Testis (tissue), 3 donors: ENCODE measurements around the gene PORCN. TPM values are rescaled to one million over a fixed set of nuclear protein-coding genes. Genes with fewer than 3 reads are reported as not detected.
"Not testable (repeated sequence)": the region's sequence is repeated elsewhere in the genome, so short reads cannot be mapped to it uniquely, and the experiment has no call there.

Source experiments
- DNase-seq: peaks from one replicate; pipeline ENCODE4 v3.0.0-alpha.2; 2019
- H3K27ac ChIP-seq, 2 donors: fragments of 200-600 bp; sonication (generic); one replicate each; pipeline ENCODE4 v1.5.1; 2019
- H3K27me3 ChIP-seq: fragments of 200-600 bp; sonication (generic); one replicate; pipeline ENCODE4 v1.5.1; 2019
- H3K36me3 ChIP-seq: fragments of 200-600 bp; sonication (generic); one replicate; pipeline ENCODE4 v1.5.1; 2017; ENCODE audit warnings: low read depth; ENCODE audit errors: missing control alignments
- H3K4me1 ChIP-seq: fragments of 200-600 bp; sonication (generic); one replicate; pipeline ENCODE4 v1.5.1; 2019
- H3K4me3 ChIP-seq, 2 donors: fragments of 200-600 bp; sonication (generic); one replicate each; pipeline ENCODE4 v1.5.1; 2017 to 2019
- H3K9me3 ChIP-seq: fragments of 200-600 bp; sonication (generic); one replicate; pipeline ENCODE4 v1.5.1; 2017
- POLR2A ChIP-seq: fragments of 450-650 bp; IDR thresholded peaks from one replicate; pipeline ENCODE4 v1.6.1; 2017; ENCODE audit warnings: antibody characterized with exemption, mild to moderate bottlenecking, moderate library complexity
- WGBS, 2 donors: methylation state at CpG; one replicate each; pipeline ENCODE4 v1.1.5; 2018; 5-methylcytosine and 5-hydroxymethylcytosine counted together
- intact Hi-C: fragments of 100-400 bp; cut with DNase I; formaldehyde crosslinking; loops from one replicate; pipeline ENCODE4 v1.15.1; 2023; ENCODE audit warnings: low total_unique reads
- polyA plus RNA-seq: library from polyadenylated mRNA; stranded (reverse); fragments of 350-450 nt; fragmentation: Illumina TruSeq; extraction: RNeasy Lipid Tissue Mini Kit (QIAGEN cat#74804); gene quantifications from one replicate; pipeline ENCODE4 v1.2.3, GENCODE V29; 2014; ENCODE audit warnings: low read depth, low replicate concordance; ENCODE audit not compliant: insufficient read depth
- total RNA-seq, 2 donors: library from RNA; depleted of rRNA; stranded (reverse); fragments of >200 nt; gene quantifications; one replicate each; pipeline ENCODE4 v1.2.3, GENCODE V29; 2016
- TF ChIP-seq, protein P1 (sequence below), 3 experiments: fragments of 450-650 bp in 2 of 3; fragments of 200-600 bp in 1 of 3; sonication (generic) in 1 of 3; IDR thresholded peaks; one replicate each; pipeline ENCODE4 v1.5.1; 2016 to 2019; ENCODE audit warnings: antibody characterized with exemption in 3 of 3, mild to moderate bottlenecking in 2 of 3, moderate library complexity in 1 of 3

The PORCN gene
- total and polyA plus RNA-seq, 3 donors from 2014 or later, result 25.0 to 110 (median 58.7) TPM

DNA sequence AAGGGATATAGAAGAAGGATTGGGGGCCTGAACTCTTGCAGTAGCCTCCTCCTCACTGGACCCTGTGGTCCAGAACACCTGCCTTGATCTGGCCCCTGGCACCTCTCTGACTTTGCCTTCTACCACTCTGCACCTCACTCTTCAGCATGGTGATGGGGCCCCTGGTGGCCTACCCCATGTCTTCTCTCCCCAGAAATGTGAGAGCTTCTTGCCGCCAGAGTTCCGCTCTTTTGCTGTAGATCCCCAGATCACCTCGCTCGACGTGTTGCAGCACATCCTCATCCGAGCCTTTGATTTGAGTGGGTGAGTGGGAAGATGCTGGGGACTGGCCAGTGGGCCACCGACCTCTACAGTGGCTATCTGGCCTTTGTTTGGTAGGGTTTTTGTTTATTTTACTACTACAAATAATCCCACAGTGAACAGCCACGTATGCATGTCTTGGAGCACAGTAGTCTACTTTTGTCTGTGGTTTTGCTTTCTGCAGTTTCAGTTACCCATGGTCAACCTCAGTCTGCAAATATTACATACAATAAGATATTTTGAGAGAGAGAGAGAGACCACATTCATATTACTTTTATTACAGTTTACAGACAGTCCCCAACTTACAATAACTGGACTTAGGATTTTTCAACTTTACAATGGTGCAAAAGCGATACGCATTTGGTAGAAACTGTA lies 32.5 kb downstream of the PORCN start:
- Histone ChIP-seq H3K9me3 (no peaks in the 10 kb centered on the region), H3K27ac (no peak overlapping the region), H3K36me3 (no peaks in the 10 kb centered on the region), H3K4me3 (no peak overlapping the region), H3K27me3 (no peaks in the 10 kb centered on the region), H3K4me1 (no peaks in the 10 kb centered on the region)
- WGBS, 2 donors, result 75 to 88% methylated on average over 3 to 10 of the region's 10 CpGs
- TF ChIP-seq, protein P1, sequence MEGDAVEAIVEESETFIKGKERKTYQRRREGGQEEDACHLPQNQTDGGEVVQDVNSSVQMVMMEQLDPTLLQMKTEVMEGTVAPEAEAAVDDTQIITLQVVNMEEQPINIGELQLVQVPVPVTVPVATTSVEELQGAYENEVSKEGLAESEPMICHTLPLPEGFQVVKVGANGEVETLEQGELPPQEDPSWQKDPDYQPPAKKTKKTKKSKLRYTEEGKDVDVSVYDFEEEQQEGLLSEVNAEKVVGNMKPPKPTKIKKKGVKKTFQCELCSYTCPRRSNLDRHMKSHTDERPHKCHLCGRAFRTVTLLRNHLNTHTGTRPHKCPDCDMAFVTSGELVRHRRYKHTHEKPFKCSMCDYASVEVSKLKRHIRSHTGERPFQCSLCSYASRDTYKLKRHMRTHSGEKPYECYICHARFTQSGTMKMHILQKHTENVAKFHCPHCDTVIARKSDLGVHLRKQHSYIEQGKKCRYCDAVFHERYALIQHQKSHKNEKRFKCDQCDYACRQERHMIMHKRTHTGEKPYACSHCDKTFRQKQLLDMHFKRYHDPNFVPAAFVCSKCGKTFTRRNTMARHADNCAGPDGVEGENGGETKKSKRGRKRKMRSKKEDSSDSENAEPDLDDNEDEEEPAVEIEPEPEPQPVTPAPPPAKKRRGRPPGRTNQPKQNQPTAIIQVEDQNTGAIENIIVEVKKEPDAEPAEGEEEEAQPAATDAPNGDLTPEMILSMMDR (IDR thresholded peaks at IDR 0.05), result no peak
- TF ChIP-seq POLR2A, result no peak
- intact Hi-C loops, result no loop called here
- no peak for DNase-seq

DNA sequence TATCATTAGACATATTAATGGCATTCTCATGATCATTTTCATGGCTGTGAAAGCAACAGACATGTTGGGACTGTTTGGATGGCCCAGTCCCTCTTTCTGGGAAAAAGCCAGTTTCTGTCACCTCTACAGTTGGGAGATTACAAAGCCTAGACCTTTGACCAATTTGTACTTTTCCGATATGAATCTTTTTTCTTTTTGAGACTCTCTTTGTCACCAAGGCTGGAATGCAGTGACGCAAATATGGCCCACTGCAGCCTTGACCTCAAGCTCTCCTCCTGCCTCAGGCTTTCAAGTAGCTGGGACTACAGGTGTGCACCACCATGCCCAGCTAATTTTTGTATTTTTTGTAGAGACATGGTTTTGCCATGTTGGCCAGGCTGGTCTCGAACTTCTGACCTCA lies 40.1 kb downstream of the PORCN start:
- no peaks in the 10 kb centered on the region for H3K27me3 ChIP-seq
- TF ChIP-seq POLR2A, result no peak
- TF ChIP-seq, protein P1 (IDR thresholded peaks at IDR 0.05), result no peak
- no peak overlapping the region for H3K27ac ChIP-seq
- H3K36me3 ChIP-seq, result no peaks in the 10 kb centered on the region
- intact Hi-C loops, result no loop called here
- WGBS, 2 donors, result 58 to 76% methylated on average over 3 of the region's 3 CpGs
- H3K9me3 ChIP-seq, result no peaks in the 10 kb centered on the region
- no peaks in the 10 kb centered on the region for H3K4me1 ChIP-seq
- no peak overlapping the region for H3K4me3 ChIP-seq
- DNase-seq, result no peak

DNA sequence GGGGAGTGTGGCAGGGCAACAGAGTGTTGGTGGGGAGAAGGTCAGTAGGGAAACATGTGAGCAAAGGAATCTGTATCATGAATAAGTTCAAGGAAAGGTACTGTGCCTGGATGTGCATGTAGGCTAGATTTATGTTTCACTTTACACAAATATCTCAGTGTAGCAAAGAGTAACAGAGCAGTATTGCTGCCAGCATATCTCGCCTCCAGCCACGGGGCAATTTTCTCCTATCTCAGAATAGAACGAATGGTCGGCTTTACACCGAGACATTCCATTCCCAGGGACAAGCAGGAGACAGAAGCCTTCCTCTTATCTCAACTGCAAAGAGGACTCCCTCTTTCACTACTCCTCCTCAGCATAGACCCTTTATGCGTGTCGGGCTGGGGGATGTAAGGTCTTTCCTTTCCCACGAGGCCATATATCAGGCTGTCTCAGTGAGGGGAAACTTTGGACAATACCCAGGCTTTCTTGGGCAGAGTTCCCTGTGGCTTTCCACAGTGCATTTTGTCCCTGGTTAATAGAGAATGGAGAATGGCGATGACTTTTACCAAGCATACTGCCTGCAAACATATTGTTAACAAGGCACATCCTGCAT lies 47.0 kb downstream of the PORCN start:
- H3K36me3 ChIP-seq, intact Hi-C loops, H3K4me1 ChIP-seq, H3K4me3 ChIP-seq, H3K27ac ChIP-seq, H3K27me3 ChIP-seq, H3K9me3 ChIP-seq: not testable (repeated sequence)
- 40 to 49% methylated on average over 9 of the region's 9 CpGs for WGBS, 2 donors
- DNase-seq, result peak; percentile 59

DNA sequence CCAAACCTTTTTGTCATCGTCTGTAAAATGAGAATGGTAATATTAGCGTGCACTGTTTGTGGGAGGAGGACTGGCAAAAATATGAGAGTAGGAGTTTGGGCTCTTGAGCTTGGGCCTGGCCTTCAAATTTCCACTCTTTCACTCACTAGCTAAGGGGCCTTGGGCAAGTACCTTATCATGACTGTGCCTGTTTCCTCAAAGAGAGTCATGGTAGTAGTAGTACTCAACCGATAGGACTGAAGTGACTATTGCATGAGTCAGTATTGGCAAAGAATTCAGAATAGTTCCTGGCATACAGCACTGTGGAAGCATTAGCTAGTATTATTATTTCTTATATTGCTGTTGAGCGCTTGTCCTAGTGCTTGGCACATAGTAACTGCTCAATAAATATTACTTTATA lies 49.5 kb downstream of the PORCN start:
- no peak for TF ChIP-seq POLR2A
- TF ChIP-seq, protein P1 (IDR thresholded peaks at IDR 0.05), result no peak
- no peak overlapping the region for H3K27ac ChIP-seq

DNA sequence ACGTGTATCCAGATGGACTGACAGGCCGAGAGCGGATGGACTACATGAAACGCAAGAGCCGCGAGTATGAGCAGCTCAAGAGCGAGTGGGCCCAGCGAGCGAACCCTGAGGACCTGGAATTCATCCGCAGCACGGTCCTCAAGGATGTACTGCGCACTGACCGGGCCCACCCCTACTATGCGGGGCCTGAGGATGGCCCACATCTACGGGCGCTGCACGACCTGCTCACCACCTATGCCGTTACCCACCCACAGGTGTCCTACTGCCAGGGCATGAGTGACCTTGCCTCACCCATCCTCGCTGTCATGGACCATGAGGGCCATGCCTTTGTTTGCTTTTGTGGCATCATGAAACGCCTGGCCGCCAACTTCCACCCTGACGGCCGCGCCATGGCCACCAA lies 50.8 kb downstream of the PORCN start:
- H3K4me1 ChIP-seq, result no peaks in the 10 kb centered on the region
- no peak for DNase-seq
- no peaks in the 10 kb centered on the region for H3K36me3 ChIP-seq
- H3K27ac ChIP-seq, result no peak overlapping the region
- intact Hi-C loops, result no loop called here
- TF ChIP-seq POLR2A, result no peak
- TF ChIP-seq, protein P1 (IDR thresholded peaks at IDR 0.05), result no peak
- no peaks in the 10 kb centered on the region for H3K27me3 ChIP-seq
- no peak overlapping the region for H3K4me3 ChIP-seq
- WGBS, 2 donors, result 94 to 98% methylated on average over 19 to 24 of the region's 24 CpGs
- no peaks in the 10 kb centered on the region for H3K9me3 ChIP-seq

More for the DNA sequence above, 49.5 kb downstream of the PORCN start:
- H3K27me3 ChIP-seq, result no peaks in the 10 kb centered on the region
- no peaks in the 10 kb centered on the region for H3K4me1 ChIP-seq
- no peak for DNase-seq
- H3K9me3 ChIP-seq, result no peaks in the 10 kb centered on the region
- intact Hi-C loops, result no loop called here
- H3K36me3 ChIP-seq, result no peaks in the 10 kb centered on the region
- no peak overlapping the region for H3K4me3 ChIP-seq
- 67 to 72% methylated on average over 4 of the region's 4 CpGs for WGBS, 2 donors
